GM18517 (cell line): Measurements from ENCODE around the gene SSTR3.
"Not testable (repeated sequence)": the region's sequence is repeated elsewhere in the genome, so short reads cannot be mapped to it uniquely, and the experiment has no call there.

ENCODE experiments used
- ATAC-seq: cut with Tn5 transposase; IDR thresholded peaks from one replicate; pipeline ENCODE4 v1.9.1; 2021; ENCODE audit warnings: mild to moderate bottlenecking, moderate library complexity; ENCODE audit not compliant: unreplicated experiment

SSTR3 gene

GRCh38 chr22:37213218-37213855, 1.1 kb upstream of the SSTR3 start:
- ATAC-seq = no peak

- ATAC-seq = no peak
These were observed 457 bp downstream of the SSTR3 start for GRCh38 chr22:37211866-37212173.

GRCh38 chr22:37211075-37211865, 1.0 kb downstream of the SSTR3 start:
- no peak for ATAC-seq

- no peak for ATAC-seq
These were observed 2.1 kb downstream of the SSTR3 start for GRCh38 chr22:37210041-37210803.

- ATAC-seq = no peak
These were observed 3.0 kb downstream of the SSTR3 start for GRCh38 chr22:37209140-37209845.

GRCh38 chr22:37208401-37209139, 3.7 kb downstream of the SSTR3 start:
- no peak for ATAC-seq

- ATAC-seq = no peak
These were observed 4.3 kb downstream of the SSTR3 start for GRCh38 chr22:37207981-37208380.

GRCh38 chr22:37206841-37207821, 5.1 kb downstream of the SSTR3 start:
- no peak for ATAC-seq

GRCh38 chr22:37206118-37206840, 6.0 kb downstream of the SSTR3 start:
- no peak for ATAC-seq

GRCh38 chr22:37205046-37205445, 7.2 kb downstream of the SSTR3 start:
- no peak for ATAC-seq

GRCh38 chr22:37204045-37204655, 8.1 kb downstream of the SSTR3 start:
- ATAC-seq = no peak

GRCh38 chr22:37203354-37204044, 8.8 kb downstream of the SSTR3 start:
- ATAC-seq = no peak

GRCh38 chr22:37202716-37203115, 9.6 kb downstream of the SSTR3 start:
- no peak for ATAC-seq

GRCh38 chr22:37202001-37202555, 10.2 kb downstream of the SSTR3 start:
- no peak for ATAC-seq

- not testable (repeated sequence) for ATAC-seq
These were observed 10.8 kb downstream of the SSTR3 start for GRCh38 chr22:37201443-37201820.

GRCh38 chr22:37199760-37200108, 12.5 kb downstream of the SSTR3 start:
- no peak for ATAC-seq

- ATAC-seq = peak; percentile 89
These were observed 13.0 kb downstream of the SSTR3 start for GRCh38 chr22:37199103-37199759.
